Measurements from ENCODE around the gene SSBP3.

DNA sequence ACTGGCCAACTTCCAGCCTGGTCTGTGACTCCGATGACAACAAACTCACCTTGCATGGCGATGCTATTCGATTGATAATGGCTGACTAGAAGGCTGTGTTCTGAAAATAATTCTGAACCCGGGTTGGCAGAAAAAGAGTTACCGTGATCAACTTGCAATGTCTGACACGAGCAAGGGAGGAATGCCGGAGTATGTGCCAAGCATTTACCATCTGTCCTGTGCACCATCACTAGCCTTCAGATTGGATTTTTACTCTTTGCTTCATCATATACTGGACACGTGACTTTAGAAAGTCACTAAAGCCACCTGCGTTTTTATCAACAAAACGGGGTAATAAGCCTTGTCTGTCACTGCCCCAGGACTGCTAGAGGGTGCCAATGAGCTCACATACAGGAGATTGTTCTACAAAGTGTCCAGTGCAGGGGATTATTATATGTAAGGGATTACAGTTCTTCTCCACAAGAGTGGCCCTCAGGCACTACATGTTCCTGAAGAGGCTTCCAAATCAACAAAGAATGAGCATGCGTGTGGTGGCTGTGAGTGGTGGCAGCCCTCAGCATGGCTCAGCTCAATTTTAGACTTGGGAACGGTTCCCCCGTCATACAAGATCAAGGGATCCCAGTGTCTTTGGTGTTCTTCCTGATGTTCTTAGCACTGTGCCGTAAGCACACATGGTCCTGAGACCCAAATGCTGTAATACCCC is 35.8 kb downstream of the SSBP3 start:
- TF ChIP-seq EZH2 (IDR thresholded peaks at IDR 0.05): no peak
- no peak for TF ChIP-seq POLR2AphosphoS5 (IDR thresholded peaks at IDR 0.05; ENCODE audit: borderline replicate concordance, low read depth, low read length)
- no peak for TF ChIP-seq FOXP2 (optimal IDR thresholded peaks at IDR 0.05; ENCODE audit: control extremely low read depth, extremely low read length, insufficient read depth)
